Measurements from ENCODE around the gene BBS9. TPM values are rescaled to one million over a fixed set of nuclear protein-coding genes. Genes with fewer than 3 reads are reported as not detected.

Gene BBS9
- polyA plus RNA-seq, 1 donor from 2014 or later = 9.8 TPM

- H3K27ac ChIP-seq (ENCODE audit: low read length) = no peak overlapping the region
- no peaks in the 10 kb centered on the region for H3F3A ChIP-seq (ENCODE audit: insufficient read depth, low read length, poor library complexity, severe bottlenecking)
- no peak for TF ChIP-seq REST (IDR thresholded peaks at IDR 0.05; ENCODE audit: borderline replicate concordance)
- no peak for TF ChIP-seq POLR2AphosphoS5 (IDR thresholded peaks at IDR 0.05)
- no peak for TF ChIP-seq MXI1 (conservative IDR thresholded peaks at IDR 0.05; ENCODE audit: poor library complexity, severe bottlenecking)
- TF ChIP-seq EP300 (conservative IDR thresholded peaks at IDR 0.05; ENCODE audit: poor library complexity, severe bottlenecking) = no peak
- peak; percentile 79 for TF ChIP-seq SMC3 (conservative IDR thresholded peaks at IDR 0.05; ENCODE audit: poor library complexity)
- TF ChIP-seq RAD21 (conservative IDR thresholded peaks at IDR 0.05) = peak; percentile 69
- peak; percentile 62 for TF ChIP-seq CTCF (IDR thresholded peaks at IDR 0.05; ENCODE audit: poor library complexity, severe bottlenecking)
- no peak for TF ChIP-seq EZH2 (IDR thresholded peaks at IDR 0.05; ENCODE audit: borderline replicate concordance, insufficient read depth, low read length, poor library complexity, severe bottlenecking)
- TF ChIP-seq TAF1 (IDR thresholded peaks at IDR 0.05; ENCODE audit: low read depth) = no peak
- H3K4me2 ChIP-seq (ENCODE audit: low read length) = peak overlapping the region; percentile 69
- H3K36me3 ChIP-seq (ENCODE audit: insufficient read depth, low read length) = no peaks in the 10 kb centered on the region
- no peaks in the 10 kb centered on the region for H3K27me3 ChIP-seq (ENCODE audit: insufficient read depth, low read depth, low read length)
- H3K79me2 ChIP-seq (replicated peaks; ENCODE audit: insufficient read depth, low read length) = peaks cover 46% of the 10 kb centered on the region
- H3K9me3 ChIP-seq (ENCODE audit: low read length) = no peaks in the 10 kb centered on the region
- no peak overlapping the region for H2AFZ ChIP-seq (ENCODE audit: low read depth, low read length)
- H3K9ac ChIP-seq (ENCODE audit: low read length) = no peak overlapping the region
- no peaks in the 10 kb centered on the region for H4K20me1 ChIP-seq (ENCODE audit: insufficient read depth)
- no peaks in the 10 kb centered on the region for H3K9me2 ChIP-seq (ENCODE audit: insufficient read depth, low read length)
- H3K4me3 ChIP-seq (ENCODE audit: low read length) = peak overlapping the region; percentile 82
Measured at GRCh38 chr7:33107136-33108066, 22.0 kb upstream of the BBS9 start.

GRCh38 chr7:33108554-33109004 lies 20.8 kb upstream of the BBS9 start:
- Histone ChIP-seq H3F3A (ENCODE audit: insufficient read depth, low read length, poor library complexity, severe bottlenecking) (no peaks in the 10 kb centered on the region), H3K4me3 (ENCODE audit: low read length) (peak overlapping the region; percentile 82), H2AFZ (ENCODE audit: low read depth, low read length) (no peak overlapping the region), H4K20me1 (ENCODE audit: insufficient read depth) (no peaks in the 10 kb centered on the region), H3K9ac (ENCODE audit: low read length) (peak overlapping the region; percentile 71), H3K4me2 (ENCODE audit: low read length) (peak overlapping the region; percentile 69), H3K36me3 (ENCODE audit: insufficient read depth, low read length) (no peaks in the 10 kb centered on the region), H3K27ac (ENCODE audit: low read length) (no peak overlapping the region), H3K9me2 (ENCODE audit: insufficient read depth, low read length) (no peaks in the 10 kb centered on the region), H3K79me2 (replicated peaks; ENCODE audit: insufficient read depth, low read length) (peaks cover 46% of the 10 kb centered on the region), H3K27me3 (ENCODE audit: insufficient read depth, low read depth, low read length) (no peaks in the 10 kb centered on the region), H3K9me3 (ENCODE audit: low read length) (no peaks in the 10 kb centered on the region)
- TF ChIP-seq EZH2 (IDR thresholded peaks at IDR 0.05; ENCODE audit: borderline replicate concordance, insufficient read depth, low read length, poor library complexity, severe bottlenecking) (no peak), RAD21 (conservative IDR thresholded peaks at IDR 0.05) (no peak), MXI1 (conservative IDR thresholded peaks at IDR 0.05; ENCODE audit: poor library complexity, severe bottlenecking) (no peak), SMC3 (conservative IDR thresholded peaks at IDR 0.05; ENCODE audit: poor library complexity) (no peak), CTCF (IDR thresholded peaks at IDR 0.05; ENCODE audit: poor library complexity, severe bottlenecking) (no peak)

Measured in neural cell (in vitro differentiated cells).